GM19193 (cell line): Measurements from ENCODE around the gene AGAP1.

Source experiments
- POLR2A ChIP-seq: IDR thresholded peaks from 4 replicates; pipeline ENCODE4 v1.6.1; 2011; ENCODE audit not compliant: insufficient read depth, insufficient read length; ENCODE audit errors: extremely low read depth

The AGAP1 gene

GRCh38 chr2:236120829-236121228, 627.0 kb downstream of the AGAP1 start:
- TF ChIP-seq POLR2A: no peak

DNA sequence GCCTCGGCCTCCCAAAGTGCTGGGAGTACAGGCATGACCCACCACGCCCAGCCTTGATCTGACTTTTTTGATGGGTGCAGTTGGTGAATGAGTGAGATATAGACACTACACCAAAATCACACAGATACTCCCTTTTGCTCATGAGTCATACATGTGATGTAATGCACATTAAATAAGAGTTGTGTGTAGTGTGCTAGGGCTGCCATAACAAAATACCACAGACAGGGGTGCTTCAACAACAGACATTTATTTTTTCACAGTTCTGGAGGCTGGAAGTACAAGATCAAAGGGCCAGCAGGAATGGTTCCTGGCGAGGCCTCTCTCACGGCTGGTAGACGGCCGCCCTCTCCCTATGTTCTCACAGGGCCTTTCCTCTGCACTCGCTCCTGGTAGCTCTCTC, 627.7 kb downstream of the AGAP1 start:
- TF ChIP-seq POLR2A: no peak

DNA sequence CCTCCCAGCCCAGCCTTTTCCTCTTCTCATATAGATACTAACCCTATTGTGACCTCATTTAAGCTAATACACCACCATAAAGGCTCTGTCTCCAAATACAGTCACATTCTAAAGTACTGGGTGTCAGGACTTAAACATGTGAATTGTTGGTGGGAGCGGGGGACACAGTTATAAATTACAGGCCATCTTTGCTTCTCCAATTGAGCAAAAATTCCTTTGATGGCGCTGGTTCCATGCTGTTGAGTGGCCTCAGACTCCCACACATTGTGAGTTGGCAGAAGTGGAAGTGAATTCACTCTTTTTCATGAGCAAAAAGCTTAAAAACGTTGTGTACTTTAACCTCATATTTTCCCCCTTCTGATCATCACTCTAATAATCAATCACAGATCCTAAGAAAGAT, 628.4 kb downstream of the AGAP1 start:
- no peak for TF ChIP-seq POLR2A

- no peak for TF ChIP-seq POLR2A
Measured at GRCh38 chr2:236123716-236124115, 629.9 kb downstream of the AGAP1 start.

DNA sequence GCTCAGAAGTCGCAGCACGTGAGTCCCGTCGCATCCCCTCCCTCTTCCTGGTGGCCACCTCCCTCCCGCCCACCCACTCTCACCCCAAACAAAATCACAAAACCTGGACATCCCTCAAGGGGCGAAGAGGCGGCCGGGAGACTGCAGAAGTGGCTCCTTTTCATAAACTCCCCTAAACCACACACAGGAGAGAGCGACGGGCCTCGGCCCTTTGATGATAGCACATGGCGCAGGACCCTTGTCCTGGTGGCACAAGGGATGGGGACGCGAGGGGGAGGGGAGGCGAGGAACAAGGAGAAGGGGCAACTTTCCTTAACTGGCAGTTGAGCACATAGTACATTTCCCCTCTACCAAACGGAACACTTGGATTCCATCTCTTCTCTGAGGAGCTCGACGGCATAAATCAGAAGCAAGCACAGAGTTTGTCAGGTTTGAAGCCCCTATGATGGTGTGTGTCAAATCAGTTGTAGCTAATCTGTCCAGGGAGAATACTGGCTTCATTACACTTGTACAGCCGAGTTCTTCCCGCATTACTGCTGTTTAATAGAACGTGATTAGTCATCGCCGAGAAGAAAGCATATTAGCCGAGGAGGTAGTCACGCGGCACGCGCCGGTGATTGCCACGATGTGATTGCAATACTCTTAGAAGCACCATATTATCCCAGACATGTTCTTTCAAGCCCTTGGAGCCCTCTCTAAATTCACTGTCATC, 630.5 kb downstream of the AGAP1 start:
- no peak for TF ChIP-seq POLR2A

DNA sequence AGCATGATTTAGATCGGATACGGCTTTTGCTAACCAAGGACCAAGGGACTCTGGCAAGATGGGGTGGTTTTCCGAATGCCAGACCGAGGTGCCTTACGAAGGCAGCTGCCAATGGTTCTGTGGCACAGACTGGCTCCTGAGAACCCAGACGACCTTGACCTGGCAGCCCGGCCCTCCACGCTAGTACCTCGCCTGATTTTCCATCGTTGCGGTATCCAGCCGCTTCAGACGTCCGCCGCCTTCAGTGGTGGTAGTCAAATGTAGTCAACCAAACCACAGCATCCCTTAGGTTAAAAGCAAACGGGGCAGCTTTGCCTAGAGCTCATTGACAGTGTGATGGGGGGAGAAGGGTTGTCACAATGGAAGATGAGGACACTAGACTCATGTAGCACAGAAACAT, 631.7 kb downstream of the AGAP1 start:
- no peak for TF ChIP-seq POLR2A

- TF ChIP-seq POLR2A: no peak
Measured at GRCh38 chr2:236127010-236127409, 633.2 kb downstream of the AGAP1 start.

GRCh38 chr2:236128321-236128720, 634.5 kb downstream of the AGAP1 start:
- no peak for TF ChIP-seq POLR2A

GRCh38 chr2:236129935-236130334, 636.1 kb downstream of the AGAP1 start:
- TF ChIP-seq POLR2A: no peak

DNA sequence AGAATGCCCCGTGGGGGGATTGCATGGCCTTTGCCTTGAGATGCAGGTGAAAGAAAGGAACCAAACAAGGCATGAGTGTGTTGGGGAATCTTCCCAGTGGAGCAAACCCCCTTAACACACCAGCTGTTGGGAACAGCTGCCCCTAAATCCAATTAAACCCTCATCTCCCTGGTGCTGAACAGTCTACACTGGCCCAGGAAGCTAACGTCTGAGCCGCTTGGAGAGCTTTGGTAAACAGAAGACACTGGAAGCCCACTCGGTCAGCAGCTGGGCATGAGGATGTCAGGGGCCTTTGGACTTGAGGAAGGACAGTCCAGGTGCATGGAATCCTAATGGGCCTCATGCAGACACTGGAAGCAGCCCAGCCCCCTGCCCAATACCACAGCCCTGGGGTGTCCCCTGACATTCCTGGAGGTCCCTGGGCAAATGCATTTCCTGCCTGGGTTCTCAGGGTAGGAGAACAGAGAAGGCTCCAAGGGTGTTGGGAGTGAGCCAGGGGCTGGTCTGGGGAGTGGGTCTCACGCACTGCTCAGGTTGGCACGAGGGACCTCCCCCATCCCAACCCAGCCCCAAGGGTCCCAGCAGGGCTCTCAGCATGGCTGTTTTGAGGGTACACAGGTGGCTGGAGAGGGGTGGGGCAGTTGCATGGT, 636.6 kb downstream of the AGAP1 start:
- no peak for TF ChIP-seq POLR2A

GRCh38 chr2:236131073-236131692, 637.3 kb downstream of the AGAP1 start:
- no peak for TF ChIP-seq POLR2A

DNA sequence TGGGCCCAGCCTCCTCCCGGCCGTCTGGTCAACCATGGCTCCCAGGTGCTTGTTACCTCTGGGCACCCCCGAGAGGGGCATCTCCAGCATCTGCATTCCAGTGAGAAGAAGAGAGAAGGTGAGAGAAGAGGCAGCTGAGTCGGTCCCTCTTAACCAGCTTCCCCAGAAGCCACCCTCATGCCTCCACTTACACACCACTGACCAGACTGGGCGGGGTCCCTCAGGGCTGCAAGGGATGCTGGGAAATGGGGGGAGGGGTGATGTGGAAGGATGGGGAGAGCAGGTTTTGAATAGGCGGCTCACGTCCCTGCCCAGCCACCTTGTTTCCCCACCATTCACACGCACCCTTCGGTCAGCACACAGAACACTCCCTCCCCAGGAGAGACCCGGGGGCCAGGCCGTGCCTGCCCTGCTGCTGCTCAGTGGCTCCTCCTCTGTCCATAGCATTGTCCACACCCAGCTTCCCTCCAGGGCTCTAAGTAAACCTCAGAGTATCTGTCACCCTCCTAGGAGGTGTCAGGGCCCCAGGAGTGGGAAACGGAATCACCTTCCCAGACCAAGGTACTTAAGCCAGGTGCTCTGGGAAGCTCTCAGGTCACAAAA, 639.7 kb downstream of the AGAP1 start:
- TF ChIP-seq POLR2A: no peak

GRCh38 chr2:236136538-236136937, 642.7 kb downstream of the AGAP1 start:
- TF ChIP-seq POLR2A: no peak

DNA sequence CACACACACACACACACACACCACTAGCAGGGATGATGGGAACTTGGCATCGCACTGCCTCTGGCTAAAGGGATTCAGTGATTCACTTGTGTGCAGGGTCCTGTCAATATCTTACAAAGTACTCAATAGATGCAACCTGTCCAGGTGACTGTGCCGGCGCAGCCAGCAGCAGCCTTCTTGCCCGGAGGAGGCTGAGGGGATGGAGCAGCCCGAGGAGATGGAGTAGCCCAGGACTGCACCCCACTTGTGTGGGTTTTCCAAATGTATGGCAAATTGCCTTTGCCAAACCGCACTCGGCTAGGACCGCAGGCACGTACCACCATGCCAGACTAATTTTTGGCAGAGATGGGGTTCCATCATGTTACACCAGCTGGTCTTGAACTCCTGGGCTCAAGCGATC, 643.2 kb downstream of the AGAP1 start:
- TF ChIP-seq POLR2A: no peak

GRCh38 chr2:236143811-236144210, 650.0 kb downstream of the AGAP1 start:
- TF ChIP-seq POLR2A: no peak

GRCh38 chr2:236146436-236146835, 652.6 kb downstream of the AGAP1 start:
- TF ChIP-seq POLR2A: no peak
